Gastroesophageal sphincter (tissue), 3 donors: ENCODE results near the gene IFT80.

Source experiments
- CTCF ChIP-seq, 4 experiments: fragments of 200-600 bp in 2 of 4; fragments of 450-650 bp in 2 of 4; sonication (generic) in 1 of 4; IDR thresholded peaks; one replicate each; pipeline ENCODE4 v1.5.1; 2017 to 2019; ENCODE audit warnings: antibody characterized with exemption in 4 of 4, mild to moderate bottlenecking in 2 of 4, moderate library complexity in 2 of 4
- POLR2A ChIP-seq, 2 donors: fragments of 450-650 bp; IDR thresholded peaks; one replicate each; pipeline ENCODE4 v1.6.1; 2017; ENCODE audit warnings: antibody characterized with exemption in 2 of 2, mild to moderate bottlenecking in 2 of 2, moderate library complexity in 1 of 2

- no peak for TF ChIP-seq CTCF (IDR thresholded peaks at IDR 0.05)
- TF ChIP-seq POLR2A (IDR thresholded peaks at IDR 0.05), result no peak
These were observed 181.3 kb downstream of the IFT80 start for GRCh38 chr3:160217675-160218074.
